Right lobe of liver (tissue), 6 donors: ENCODE measurements around the gene KRTAP10-1. TPM values are rescaled to one million over a fixed set of nuclear protein-coding genes. Genes with fewer than 3 reads are reported as not detected.
A peak's percentile ranks its signal among the peaks of the same experiment; 100 is the strongest.

ENCODE experiments used
- ATAC-seq, 4 donors: fragments of 200-7000 bp; cut with Tn5 transposase; one replicate each; pipeline ENCODE4 v1.9.1; 2020; ENCODE audit warnings: mild to moderate bottlenecking in 4 of 4, moderate library complexity in 4 of 4
- DNase-seq, 3 donors: peaks; one replicate each; pipeline ENCODE4 v3.0.0-alpha.2; 2020
- H3K27ac ChIP-seq, 3 donors: fragments of 200-600 bp; one replicate each; pipeline ENCODE4 v1.8.0; 2022
- H3K27me3 ChIP-seq, 2 donors: fragments of 200-600 bp; one replicate each; pipeline ENCODE4 v1.8.0; 2022
- H3K36me3 ChIP-seq, 4 donors: fragments of 200-600 bp; sonication (generic) in 1 of 4; one replicate each; pipeline versions ENCODE4 v1.5.1 to v1.8.0; 2017 to 2022; ENCODE audit warnings: control low read depth in 1 of 4
- H3K4me1 ChIP-seq, 4 donors: fragments of 200-600 bp; sonication (generic) in 1 of 4; one replicate each; pipeline versions ENCODE4 v1.5.1 to v1.8.0; 2017 to 2022; ENCODE audit warnings: control low read depth in 1 of 4
- H3K4me3 ChIP-seq, 3 donors: fragments of 200-600 bp; one replicate each; pipeline ENCODE4 v1.8.0; 2022
- H3K9me3 ChIP-seq, 4 donors: fragments of 200-600 bp; sonication (generic) in 1 of 4; one replicate each; pipeline versions ENCODE4 v1.5.1 to v1.8.0; 2017 to 2022; ENCODE audit warnings: control low read depth in 1 of 4
- POLR2A ChIP-seq: fragments of 450-650 bp; IDR thresholded peaks from one replicate; pipeline ENCODE4 v1.6.1; 2017; ENCODE audit warnings: antibody characterized with exemption, mild to moderate bottlenecking
- WGBS: methylation state at CpG from one replicate; pipeline ENCODE4 v1.1.6; 2018; ENCODE audit warnings: low coverage, low lambda C conversion rate; ENCODE audit not compliant: insufficient coverage; ENCODE audit errors: missing lambda C conversion rate; 5-methylcytosine and 5-hydroxymethylcytosine counted together
- intact Hi-C, 2 donors: fragments of 100-400 bp; cut with DNase I; formaldehyde crosslinking; loops; one replicate each; pipeline versions ENCODE4 v1.11.2 to v1.14.1; 2022
- total RNA-seq, 6 experiments: library from RNA; depleted of rRNA in 2 of 6; stranded (reverse); fragments of >200 nt in 2 of 6; fragmentation: NEBNext Ultra II Directional in 3 of 6; extraction: Animal tissue kit (Norgen Biotek cat#: 25700) in 3 of 6; gene quantifications; one replicate each; pipeline versions ENCODE4 v1.1.0 to v1.2.4, GENCODE V29; 2016 to 2023
- TF ChIP-seq, protein P1 (sequence below), 4 donors: fragments of 200-600 bp in 3 of 4; fragments of 450-650 bp in 1 of 4; IDR thresholded peaks; one replicate each; pipeline versions ENCODE4 v1.5.1 to v1.8.0; 2016 to 2022; ENCODE audit warnings: antibody characterized with exemption in 4 of 4, mild to moderate bottlenecking in 2 of 4
- donor health status: DM: no; HTN: yes; CAD: no.
- donor health status: DM: no; HTN: no; CAD: no.
- donor health status: DM: no; HTN: no; CAD: no.
- donor health status: DM: no; HTN: yes; CAD: no.
- donor health status: DM: no; HTN: yes; CAD: no.

The KRTAP10-1 gene
- total RNA-seq, 6 experiments from 2014 or later: not detected

DNA sequence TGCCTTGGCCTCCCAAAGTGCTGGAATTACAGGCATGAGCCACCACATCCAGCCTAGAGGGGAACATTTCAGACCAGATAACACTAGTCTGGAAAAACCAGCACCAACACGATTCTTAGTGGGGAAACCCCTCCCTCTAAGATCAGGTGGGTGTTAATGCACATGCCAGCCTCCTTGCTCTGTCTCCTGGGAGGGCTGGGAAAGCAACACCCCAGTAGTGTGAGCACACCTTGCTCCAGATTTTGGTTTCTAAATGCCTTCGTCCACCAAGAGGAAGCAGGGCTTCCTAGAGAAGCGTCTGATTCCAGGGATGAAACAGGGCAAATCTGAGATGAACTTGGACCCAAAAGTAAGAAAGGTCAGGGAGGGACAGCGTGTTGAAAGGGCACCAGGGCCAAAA, 31.3 kb upstream of the KRTAP10-1 start:
- no peak overlapping the region for H3K4me3 ChIP-seq
- no peaks in the 10 kb centered on the region for H3K4me1 ChIP-seq
- TF ChIP-seq POLR2A: no peak
- TF ChIP-seq, protein P1, sequence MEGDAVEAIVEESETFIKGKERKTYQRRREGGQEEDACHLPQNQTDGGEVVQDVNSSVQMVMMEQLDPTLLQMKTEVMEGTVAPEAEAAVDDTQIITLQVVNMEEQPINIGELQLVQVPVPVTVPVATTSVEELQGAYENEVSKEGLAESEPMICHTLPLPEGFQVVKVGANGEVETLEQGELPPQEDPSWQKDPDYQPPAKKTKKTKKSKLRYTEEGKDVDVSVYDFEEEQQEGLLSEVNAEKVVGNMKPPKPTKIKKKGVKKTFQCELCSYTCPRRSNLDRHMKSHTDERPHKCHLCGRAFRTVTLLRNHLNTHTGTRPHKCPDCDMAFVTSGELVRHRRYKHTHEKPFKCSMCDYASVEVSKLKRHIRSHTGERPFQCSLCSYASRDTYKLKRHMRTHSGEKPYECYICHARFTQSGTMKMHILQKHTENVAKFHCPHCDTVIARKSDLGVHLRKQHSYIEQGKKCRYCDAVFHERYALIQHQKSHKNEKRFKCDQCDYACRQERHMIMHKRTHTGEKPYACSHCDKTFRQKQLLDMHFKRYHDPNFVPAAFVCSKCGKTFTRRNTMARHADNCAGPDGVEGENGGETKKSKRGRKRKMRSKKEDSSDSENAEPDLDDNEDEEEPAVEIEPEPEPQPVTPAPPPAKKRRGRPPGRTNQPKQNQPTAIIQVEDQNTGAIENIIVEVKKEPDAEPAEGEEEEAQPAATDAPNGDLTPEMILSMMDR (IDR thresholded peaks at IDR 0.05): no peak
- 81% methylated on average over 3 of the region's 4 CpGs for WGBS
- H3K36me3 ChIP-seq: no peaks in the 10 kb centered on the region
- H3K27ac ChIP-seq: no peak overlapping the region
- ATAC-seq: no peak
- no peak for DNase-seq
- no peaks in the 10 kb centered on the region for H3K9me3 ChIP-seq
- H3K27me3 ChIP-seq: no peaks in the 10 kb centered on the region
- intact Hi-C loops: no loop called here

DNA sequence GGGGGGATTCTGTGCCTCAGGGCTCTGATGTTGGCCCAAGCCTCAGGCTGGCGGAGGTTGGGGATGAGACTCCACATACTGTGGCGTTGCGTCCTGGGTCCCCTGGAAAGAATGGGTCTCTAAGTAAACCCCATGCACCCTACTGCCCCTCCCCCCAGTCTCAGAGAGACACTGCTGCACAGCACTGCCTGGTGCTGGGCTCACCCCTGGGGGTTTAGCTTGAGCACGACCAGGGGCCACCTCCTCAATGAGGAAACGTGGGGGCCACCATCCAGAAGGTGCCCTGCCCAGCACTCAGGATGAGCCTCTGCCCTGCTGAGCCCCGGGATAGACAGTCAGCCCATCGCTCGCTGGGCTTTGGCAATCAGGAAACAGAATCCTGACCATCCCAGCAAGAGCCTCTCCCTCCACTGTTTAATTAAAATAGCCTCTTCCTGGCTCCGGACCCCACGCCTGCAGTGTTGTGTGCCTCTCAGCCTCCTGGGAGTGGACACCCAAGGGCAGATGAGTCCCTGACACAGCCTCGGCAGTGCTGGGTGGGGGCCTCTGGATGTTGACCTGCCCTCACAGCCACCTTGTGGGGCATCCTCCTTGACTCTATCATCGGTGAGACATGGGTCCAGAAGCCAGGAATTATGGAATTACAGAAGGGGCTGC, 30.0 kb upstream of the KRTAP10-1 start:
- no peaks in the 10 kb centered on the region for H3K27me3 ChIP-seq
- no peak overlapping the region for H3K4me3 ChIP-seq
- no peaks in the 10 kb centered on the region for H3K36me3 ChIP-seq
- H3K4me1 ChIP-seq: no peaks in the 10 kb centered on the region
- H3K9me3 ChIP-seq: no peaks in the 10 kb centered on the region
- TF ChIP-seq, protein P1 (IDR thresholded peaks at IDR 0.05): no peak
- no peak for TF ChIP-seq POLR2A
- ATAC-seq (no peak), DNase-seq (no peak)
- H3K27ac ChIP-seq: no peak overlapping the region
- intact Hi-C loops: no loop called here
- WGBS: 63% methylated on average over 3 of the region's 12 CpGs

DNA sequence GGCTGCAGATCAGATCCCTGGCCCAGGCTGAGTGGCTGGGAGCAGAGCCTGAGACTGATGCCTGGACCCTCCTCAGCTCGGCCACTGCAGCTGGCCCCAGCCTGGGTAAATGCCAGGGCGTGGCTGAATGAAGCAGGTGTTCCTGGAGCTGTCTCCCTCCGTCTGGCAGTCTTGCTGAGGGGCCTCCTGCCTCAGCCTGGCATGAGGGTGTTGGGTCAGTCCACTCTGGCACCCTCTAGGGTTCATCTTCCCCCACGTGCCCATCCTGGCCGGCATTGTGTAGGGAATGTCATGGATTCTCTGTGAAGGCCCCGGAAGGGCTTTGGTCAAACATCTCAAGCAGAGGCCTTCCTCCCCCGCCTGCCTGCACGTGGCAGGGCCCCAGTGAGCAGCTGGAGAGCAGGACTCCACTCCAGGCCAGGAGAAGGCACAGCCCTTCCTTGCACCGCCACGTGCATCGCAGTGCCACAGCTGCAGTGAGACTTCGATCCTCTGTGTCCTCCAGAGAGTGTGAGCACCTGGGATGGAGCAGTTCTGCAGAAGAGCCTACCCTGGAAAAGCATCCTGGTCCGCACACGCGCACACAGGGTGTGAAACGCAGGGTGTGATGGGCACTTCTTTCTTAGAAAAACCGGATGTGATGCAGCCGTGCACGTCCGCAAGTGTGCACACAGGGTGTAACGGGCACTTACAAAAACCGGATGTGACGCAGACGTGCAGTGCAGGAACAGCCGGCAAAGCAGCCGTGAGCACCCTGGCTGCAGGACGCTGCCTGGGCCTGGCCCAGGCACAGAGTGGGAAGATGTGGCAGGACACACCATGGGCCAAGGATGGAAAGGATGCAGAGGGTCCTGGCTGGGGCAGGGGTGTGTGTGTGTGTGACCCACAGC, 28.9 kb upstream of the KRTAP10-1 start:
- Histone ChIP-seq H3K27ac (no peak overlapping the region), H3K4me1 (no peaks in the 10 kb centered on the region), H3K36me3 (no peaks in the 10 kb centered on the region), H3K27me3 (no peaks in the 10 kb centered on the region), H3K4me3 (no peak overlapping the region), H3K9me3 (no peaks in the 10 kb centered on the region)
- ATAC-seq (peak in 1 of 4 donors; percentile 16), DNase-seq (no peak)
- TF ChIP-seq, protein P1 (IDR thresholded peaks at IDR 0.05): no peak
- intact Hi-C loops: no loop called here
- 82% methylated on average over 15 of the region's 27 CpGs for WGBS

DNA sequence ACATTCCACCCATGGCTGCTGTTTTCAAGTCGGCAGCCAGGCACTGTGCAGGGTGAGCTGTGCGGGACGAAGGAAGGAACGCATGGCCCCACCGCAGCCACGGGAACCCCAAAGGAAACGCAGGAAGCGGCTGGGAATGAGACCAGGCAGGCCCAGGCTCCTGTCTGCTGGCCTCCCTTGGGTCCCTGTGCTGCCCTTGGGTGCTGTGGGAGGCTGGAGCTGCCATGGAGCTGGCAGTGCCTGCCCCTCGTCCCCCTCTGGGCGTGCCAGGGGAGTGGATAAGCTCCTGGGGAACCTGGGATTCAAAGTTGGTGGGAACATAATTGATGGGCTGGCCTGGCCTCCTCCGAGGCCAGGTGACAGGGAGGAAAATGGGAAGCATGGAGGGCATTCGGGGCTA, 28.3 kb upstream of the KRTAP10-1 start:
- Histone ChIP-seq H3K36me3 (no peaks in the 10 kb centered on the region), H3K4me3 (no peak overlapping the region), H3K27me3 (no peaks in the 10 kb centered on the region), H3K9me3 (no peaks in the 10 kb centered on the region), H3K27ac (no peak overlapping the region), H3K4me1 (no peaks in the 10 kb centered on the region)
- ATAC-seq (peak in 1 of 4 donors; percentile 16), DNase-seq (no peak)
- intact Hi-C loops: no loop called here
- WGBS: 60% methylated on average over 1 of the region's 12 CpGs
- TF ChIP-seq, protein P1 (IDR thresholded peaks at IDR 0.05): no peak
- TF ChIP-seq POLR2A: no peak
